Naive thymus-derived CD4-positive, alpha-beta T cell (primary cell): ENCODE results near the gene ASNS. TPM values are rescaled to one million over a fixed set of nuclear protein-coding genes. Genes with fewer than 3 reads are reported as not detected.

Experiments
- ATAC-seq: fragments of 150-1000 bp; cut with Tn5 transposase; 2 replicates; pipeline ENCODE4 v1.10.0; 2021; ENCODE audit warnings: mild to moderate bottlenecking, moderate library complexity
- CTCF ChIA-PET: fragments of 350-600 bp; sonication (Branson Sonifier 250); formaldehyde crosslinking; loops from one replicate; lab custom pipeline; 2021; ENCODE audit warnings: antibody characterized with exemption; lab: Charles Lee
- POLR2A ChIA-PET: fragments of 350-600 bp; sonication (Branson Sonifier 250); formaldehyde crosslinking; loops from one replicate; lab custom pipeline; 2021; ENCODE audit warnings: antibody characterized with exemption, inconsistent platforms; lab: Charles Lee
- DNase-seq, 9 donors: peaks; one replicate each; pipeline versions ENCODE4 v3.0.0 to v3.0.0-alpha.2; 2020 to 2022; ENCODE audit warnings: mixed read lengths in 1 of 9
- H3K27ac ChIP-seq: one replicate; pipeline ENCODE4 v1.7.0; 2013; ENCODE audit warnings: mild to moderate bottlenecking, low read depth, low read length, moderate library complexity
- H3K27me3 ChIP-seq, 2 donors: one replicate each; pipeline ENCODE4 v1.7.0; 2013; ENCODE audit warnings: low read length in 2 of 2, mild to moderate bottlenecking in 2 of 2, moderate library complexity in 2 of 2; ENCODE audit not compliant: control insufficient read depth in 2 of 2, insufficient read depth in 2 of 2
- H3K36me3 ChIP-seq, 3 experiments: 1 replicate in 2 of 3; 2 replicates in 1 of 3; pipeline ENCODE4 v1.7.0; 2013; ENCODE audit warnings: low read length in 3 of 3, mild to moderate bottlenecking in 3 of 3, moderate library complexity in 1 of 3; ENCODE audit not compliant: insufficient read depth in 3 of 3, control insufficient read depth in 2 of 3
- H3K4me1 ChIP-seq, 2 donors: one replicate each; pipeline ENCODE4 v1.7.0; 2013; ENCODE audit warnings: low read length in 2 of 2, mild to moderate bottlenecking in 2 of 2, moderate library complexity in 1 of 2; ENCODE audit not compliant: control insufficient read depth in 2 of 2, insufficient read depth in 2 of 2
- H3K4me3 ChIP-seq: 2 replicates; pipeline ENCODE4 v1.7.0; 2013; ENCODE audit warnings: mild to moderate bottlenecking, low read length
- H3K9me3 ChIP-seq, 3 experiments: 1 replicate in 2 of 3; 2 replicates in 1 of 3; pipeline ENCODE4 v1.7.0; 2013; ENCODE audit warnings: low read length in 3 of 3; ENCODE audit not compliant: control insufficient read depth in 2 of 3
- H3K27ac Mint-ChIP-seq, 9 donors: one replicate each; pipeline ENCODE4 v1.8.0; 2020 to 2022; ENCODE audit warnings: mixed read lengths in 9 of 9, mild to moderate bottlenecking in 8 of 9, moderate library complexity in 5 of 9, inconsistent platforms in 2 of 9
- H3K27me3 Mint-ChIP-seq, 5 donors: one replicate each; pipeline ENCODE4 v1.8.0; 2021 to 2022; ENCODE audit warnings: mixed read lengths in 5 of 5, mild to moderate bottlenecking in 1 of 5
- H3K36me3 Mint-ChIP-seq, 5 donors: one replicate each; pipeline ENCODE4 v1.8.0; 2020 to 2022; ENCODE audit warnings: mixed read lengths in 5 of 5, mild to moderate bottlenecking in 3 of 5, inconsistent platforms in 1 of 5
- H3K4me1 Mint-ChIP-seq, 7 donors: one replicate each; pipeline ENCODE4 v1.8.0; 2020 to 2022; ENCODE audit warnings: mixed read lengths in 7 of 7, mild to moderate bottlenecking in 3 of 7, inconsistent platforms in 1 of 7
- H3K4me3 Mint-ChIP-seq, 10 donors: one replicate each; pipeline ENCODE4 v1.8.0; 2020 to 2022; ENCODE audit warnings: mild to moderate bottlenecking in 10 of 10, mixed read lengths in 10 of 10, moderate library complexity in 6 of 10, inconsistent platforms in 2 of 10
- H3K9me3 Mint-ChIP-seq, 11 donors: one replicate each; pipeline ENCODE4 v1.8.0; 2020 to 2022; ENCODE audit warnings: mixed read lengths in 11 of 11, mild to moderate bottlenecking in 4 of 11, inconsistent platforms in 1 of 11, moderate library complexity in 1 of 11
- intact Hi-C, 2 donors: fragments of 100-400 bp; cut with micrococcal nuclease; formaldehyde crosslinking; loops; one replicate each; pipeline ENCODE4 v1.15.1; 2023
- polyA plus RNA-seq, 2 donors: library from polyadenylated mRNA; unstranded; fragments of 300-500 nt; fragmentation: Illumina TruSeq; gene quantifications; one replicate each; pipeline ENCODE4 v1.2.3, GENCODE V29; 2021
- total RNA-seq, 6 experiments: library from RNA in 5 of 6; stranded (reverse) in 5 of 6; gene quantifications; 1 replicate in 5 of 6; 2 replicates in 1 of 6; pipeline ENCODE4 v1.2.3 and lab custom pipeline; 2021 to 2026

Gene ASNS
- total and polyA plus RNA-seq, 7 experiments from 2014 or later, result 23.1 to 49.3 (median 31.8) TPM

GRCh38 chr7:97847791-97848190 lies 24.4 kb downstream of the ASNS start:
- Histone ChIP-seq H3K4me1 (no peaks in the 10 kb centered on the region), H3K4me3 (no peak overlapping the region), H3K36me3 (peaks cover 0 to 16% (median 0%) of the 10 kb centered on the region in 3 experiments), H3K9me3 (no peaks in the 10 kb centered on the region), H3K27ac (no peak overlapping the region), H3K27me3 (no peaks in the 10 kb centered on the region)
- POLR2A ChIA-PET, result no interaction called here
- H3K27me3 Mint-ChIP-seq, result no peaks in the 10 kb centered on the region
- H3K4me3 Mint-ChIP-seq, result no peak overlapping the region
- H3K36me3 Mint-ChIP-seq, result peaks cover 9 to 21% (median 17%) of the 10 kb centered on the region in 5 donors
- intact Hi-C loops, result no loop called here
- CTCF ChIA-PET, result no interaction called here
- peaks cover 0 to 1% (median 0%) of the 10 kb centered on the region in 11 donors for H3K9me3 Mint-ChIP-seq
- DNase-seq (no peak), ATAC-seq (no peak)
- no peak overlapping the region for H3K27ac Mint-ChIP-seq
- H3K4me1 Mint-ChIP-seq, result no peaks in the 10 kb centered on the region

- Mint-ChIP-seq H3K4me3 (no peak overlapping the region), H3K27me3 (peaks cover 0 to 4% (median 0%) of the 10 kb centered on the region in 5 donors), H3K4me1 (no peaks in the 10 kb centered on the region), H3K27ac (no peak overlapping the region), H3K36me3 (peaks cover 3 to 12% (median 8%) of the 10 kb centered on the region in 5 donors), H3K9me3 (peaks cover 0 to 4% (median 0%) of the 10 kb centered on the region in 11 donors)
- Histone ChIP-seq H3K4me1 (no peaks in the 10 kb centered on the region), H3K27me3 (no peaks in the 10 kb centered on the region), H3K4me3 (no peak overlapping the region), H3K27ac (no peak overlapping the region), H3K9me3 (no peaks in the 10 kb centered on the region), H3K36me3 (peaks cover 0 to 8% (median 0%) of the 10 kb centered on the region in 3 experiments)
- intact Hi-C loops, result no loop called here
- POLR2A ChIA-PET, result no interaction called here
- ATAC-seq (no peak), DNase-seq (no peak)
- CTCF ChIA-PET, result interaction anchor here (0.6 kb wide), 1 partner anchor 12 kb away, joined by 3 read pairs; no protein-coding TSS in a partner anchor
These were observed 25.3 kb downstream of the ASNS start for GRCh38 chr7:97846945-97847344.

GRCh38 chr7:97845622-97846203 lies 26.5 kb downstream of the ASNS start:
- Mint-ChIP-seq H3K4me1 (no peaks in the 10 kb centered on the region), H3K27me3 (peaks cover 2 to 8% (median 5%) of the 10 kb centered on the region in 5 donors), H3K9me3 (peaks cover 0 to 5% (median 0%) of the 10 kb centered on the region in 11 donors), H3K4me3 (no peak overlapping the region), H3K27ac (no peak overlapping the region), H3K36me3 (peaks cover 0 to 5% (median 0%) of the 10 kb centered on the region in 5 donors)
- Histone ChIP-seq H3K4me3 (no peak overlapping the region), H3K9me3 (no peaks in the 10 kb centered on the region), H3K36me3 (no peaks in the 10 kb centered on the region), H3K27ac (no peak overlapping the region), H3K27me3 (no peaks in the 10 kb centered on the region), H3K4me1 (no peaks in the 10 kb centered on the region)
- ChIA-PET CTCF (interaction anchor here (1.0 to 1.4 kb wide), 3 partner anchors 10 to 1929 kb away, joined by 3 to 4 read pairs (median 3); no protein-coding TSS in a partner anchor), POLR2A (interaction anchor here (0.6 kb wide), 1 partner anchor 266 kb away, joined by 3 read pairs; no protein-coding TSS in a partner anchor)
- DNase-seq, result peak in 3 of 9 donors; percentile 5 to 9 (median 7)
- no peak for ATAC-seq
- intact Hi-C loops, result no loop called here

- Mint-ChIP-seq H3K4me3 (no peak overlapping the region), H3K9me3 (peaks cover 0 to 5% (median 0%) of the 10 kb centered on the region in 11 donors), H3K4me1 (no peaks in the 10 kb centered on the region), H3K27ac (no peak overlapping the region), H3K27me3 (peaks cover 12 to 17% (median 16%) of the 10 kb centered on the region in 5 donors), H3K36me3 (no peaks in the 10 kb centered on the region)
- POLR2A ChIA-PET, result no interaction called here
- DNase-seq, result no peak
- no peak overlapping the region for H3K4me3 ChIP-seq
- ATAC-seq, result no peak
- H3K36me3 ChIP-seq, result no peaks in the 10 kb centered on the region
- no peaks in the 10 kb centered on the region for H3K4me1 ChIP-seq
- no peaks in the 10 kb centered on the region for H3K27me3 ChIP-seq
- H3K27ac ChIP-seq, result no peak overlapping the region
- intact Hi-C loops, result no loop called here
- CTCF ChIA-PET, result interaction anchor here (0.6 kb wide), 1 partner anchor 246 kb away, joined by 3 read pairs; no protein-coding TSS in a partner anchor
- no peaks in the 10 kb centered on the region for H3K9me3 ChIP-seq
These were observed 28.2 kb downstream of the ASNS start for GRCh38 chr7:97844036-97844435.

GRCh38 chr7:97842772-97843345 lies 29.3 kb downstream of the ASNS start:
- DNase-seq (no peak), ATAC-seq (no peak)
- peaks cover 0 to 5% (median 0%) of the 10 kb centered on the region in 11 donors for H3K9me3 Mint-ChIP-seq
- no peak overlapping the region for H3K27ac Mint-ChIP-seq
- H3K27ac ChIP-seq, result no peak overlapping the region
- no peaks in the 10 kb centered on the region for H3K36me3 ChIP-seq
- CTCF ChIA-PET, result interaction anchor here (0.7 kb wide), 1 partner anchor 13 kb away, joined by 4 read pairs; no protein-coding TSS in a partner anchor
- H3K9me3 ChIP-seq, result no peaks in the 10 kb centered on the region
- POLR2A ChIA-PET, result no interaction called here
- no peaks in the 10 kb centered on the region for H3K4me1 ChIP-seq
- no peaks in the 10 kb centered on the region for H3K4me1 Mint-ChIP-seq
- no peaks in the 10 kb centered on the region for H3K36me3 Mint-ChIP-seq
- no peak overlapping the region for H3K4me3 Mint-ChIP-seq
- no peaks in the 10 kb centered on the region for H3K27me3 ChIP-seq
- intact Hi-C loops, result no loop called here
- H3K27me3 Mint-ChIP-seq, result peaks cover 15 to 20% (median 17%) of the 10 kb centered on the region in 5 donors
- H3K4me3 ChIP-seq, result no peak overlapping the region

GRCh38 chr7:97842006-97842405 lies 30.2 kb downstream of the ASNS start:
- Mint-ChIP-seq H3K4me1 (no peaks in the 10 kb centered on the region), H3K27ac (no peak overlapping the region), H3K36me3 (no peaks in the 10 kb centered on the region), H3K4me3 (no peak overlapping the region), H3K9me3 (peaks cover 0 to 5% (median 0%) of the 10 kb centered on the region in 11 donors), H3K27me3 (peaks cover 17 to 21% (median 18%) of the 10 kb centered on the region in 5 donors)
- Histone ChIP-seq H3K4me1 (no peaks in the 10 kb centered on the region), H3K4me3 (no peak overlapping the region), H3K9me3 (no peaks in the 10 kb centered on the region), H3K27ac (no peak overlapping the region), H3K36me3 (no peaks in the 10 kb centered on the region), H3K27me3 (no peaks in the 10 kb centered on the region)
- DNase-seq, result no peak
- no peak for ATAC-seq
- CTCF ChIA-PET, result interaction anchor here (0.7 kb wide), 1 partner anchor 12 kb away, joined by 4 read pairs; no protein-coding TSS in a partner anchor
- POLR2A ChIA-PET, result no interaction called here
- intact Hi-C loops, result no loop called here
